GM21515 (cell line): ENCODE measurements around the gene TBX10.

Experiments used
- ATAC-seq: cut with Tn5 transposase; IDR thresholded peaks from one replicate; pipeline ENCODE4 v1.9.1; 2021; ENCODE audit not compliant: unreplicated experiment

Gene TBX10

DNA sequence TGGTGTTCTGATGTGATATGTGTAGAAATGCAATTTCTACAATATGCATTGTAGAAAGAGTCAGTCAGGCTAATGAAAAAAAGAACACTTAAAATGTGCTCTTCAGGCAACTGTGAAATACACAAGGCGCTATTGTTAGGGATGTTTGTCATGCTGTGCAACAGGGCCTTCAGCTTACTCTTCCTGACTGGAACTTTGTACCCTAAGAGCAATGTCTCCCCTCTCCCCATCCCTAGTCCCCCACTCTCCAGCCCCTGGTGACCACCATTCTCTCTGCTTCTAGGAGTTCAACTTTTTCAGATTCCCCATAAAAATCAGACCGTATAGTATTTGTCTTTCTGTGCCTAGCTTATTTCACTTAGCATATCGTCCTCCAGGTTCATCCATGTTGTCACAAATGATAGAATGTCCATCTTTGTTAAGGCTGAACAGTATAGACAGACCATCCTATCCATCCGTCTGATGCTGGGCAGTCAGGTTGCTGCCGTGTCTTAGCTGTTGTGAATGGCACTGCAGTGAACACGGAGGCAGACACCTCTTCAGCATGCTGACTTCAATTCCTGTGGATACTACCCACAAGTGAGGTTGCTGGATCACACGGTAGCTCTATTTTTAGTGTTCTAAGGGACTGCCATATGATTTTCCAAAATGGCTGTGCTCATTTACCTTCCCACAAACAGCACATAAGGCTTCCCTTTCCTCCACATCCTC is 22.2 kb downstream of the TBX10 start:
- ATAC-seq = no peak

DNA sequence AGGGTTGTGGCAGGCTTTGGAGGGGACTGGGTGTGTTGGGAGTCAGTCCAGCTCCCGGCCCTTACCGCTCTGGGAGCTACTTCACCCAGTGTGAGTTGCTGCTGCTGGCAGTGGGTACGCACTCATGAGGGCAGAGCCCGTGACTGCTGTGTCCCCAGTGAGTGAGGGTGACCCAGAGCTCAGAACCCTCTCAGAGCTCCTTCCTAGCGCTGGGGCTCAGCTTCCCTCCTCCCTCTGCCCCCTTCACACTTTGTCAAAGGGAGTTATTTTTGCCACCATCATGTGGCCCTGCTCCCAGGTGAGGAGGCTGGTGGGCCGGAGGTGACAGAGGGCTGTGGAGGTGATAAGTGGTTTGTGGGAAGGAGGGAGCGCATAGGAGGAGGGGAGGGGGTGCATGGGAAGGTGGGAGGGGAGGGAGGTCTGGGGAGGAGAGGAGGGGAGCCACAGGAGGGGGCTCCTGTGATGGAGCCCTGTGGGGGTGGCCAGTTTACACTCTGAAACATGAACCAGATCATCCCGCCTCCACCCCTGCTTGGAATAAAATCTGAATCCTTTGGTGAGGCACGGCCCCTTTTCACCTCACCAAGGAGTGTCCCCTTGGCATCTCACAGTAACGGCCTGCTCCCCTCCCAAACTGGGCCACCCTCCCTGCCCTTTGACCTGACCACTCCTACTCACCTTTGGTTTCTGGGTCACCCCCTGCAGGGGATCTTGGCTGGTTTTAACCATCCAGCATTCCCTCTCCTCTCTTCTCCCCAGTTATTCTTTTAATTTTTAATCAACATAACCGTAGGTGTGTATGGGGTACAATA is 22.9 kb downstream of the TBX10 start:
- no peak for ATAC-seq

DNA sequence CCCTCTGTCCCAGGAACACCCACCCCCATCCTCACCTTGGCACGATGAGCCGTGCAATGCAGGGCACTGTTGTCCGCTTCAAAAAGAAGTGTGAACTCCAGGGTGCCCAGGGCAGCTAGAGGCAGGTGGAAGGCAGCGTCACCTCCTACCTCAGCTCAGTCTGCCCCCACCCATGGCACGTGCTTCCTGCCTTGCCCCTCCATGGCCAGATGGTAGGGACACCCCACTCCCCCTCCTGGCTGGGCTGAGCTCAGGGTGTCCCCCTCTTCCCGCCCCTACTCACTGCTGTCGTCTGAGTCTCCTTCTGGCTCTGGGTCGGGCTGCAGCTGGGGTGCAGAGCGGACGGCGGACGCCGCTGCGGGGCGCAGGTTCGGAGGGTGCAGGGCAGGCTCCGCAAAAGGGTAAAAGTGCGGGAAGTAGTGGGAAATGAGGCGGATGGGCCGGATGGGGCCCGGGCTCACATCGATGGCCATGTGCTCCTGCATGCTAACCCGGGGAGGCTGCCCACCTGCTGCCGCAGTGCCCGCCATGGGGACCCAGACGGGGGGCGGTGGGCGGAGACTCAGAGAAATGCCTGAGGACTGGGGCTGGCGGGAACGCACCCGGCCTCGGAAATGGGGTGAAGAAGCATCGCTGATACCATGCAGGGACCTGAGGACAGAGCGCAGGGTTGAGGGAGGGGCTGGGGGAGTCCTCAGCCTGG is 23.7 kb downstream of the TBX10 start:
- no peak for ATAC-seq

DNA sequence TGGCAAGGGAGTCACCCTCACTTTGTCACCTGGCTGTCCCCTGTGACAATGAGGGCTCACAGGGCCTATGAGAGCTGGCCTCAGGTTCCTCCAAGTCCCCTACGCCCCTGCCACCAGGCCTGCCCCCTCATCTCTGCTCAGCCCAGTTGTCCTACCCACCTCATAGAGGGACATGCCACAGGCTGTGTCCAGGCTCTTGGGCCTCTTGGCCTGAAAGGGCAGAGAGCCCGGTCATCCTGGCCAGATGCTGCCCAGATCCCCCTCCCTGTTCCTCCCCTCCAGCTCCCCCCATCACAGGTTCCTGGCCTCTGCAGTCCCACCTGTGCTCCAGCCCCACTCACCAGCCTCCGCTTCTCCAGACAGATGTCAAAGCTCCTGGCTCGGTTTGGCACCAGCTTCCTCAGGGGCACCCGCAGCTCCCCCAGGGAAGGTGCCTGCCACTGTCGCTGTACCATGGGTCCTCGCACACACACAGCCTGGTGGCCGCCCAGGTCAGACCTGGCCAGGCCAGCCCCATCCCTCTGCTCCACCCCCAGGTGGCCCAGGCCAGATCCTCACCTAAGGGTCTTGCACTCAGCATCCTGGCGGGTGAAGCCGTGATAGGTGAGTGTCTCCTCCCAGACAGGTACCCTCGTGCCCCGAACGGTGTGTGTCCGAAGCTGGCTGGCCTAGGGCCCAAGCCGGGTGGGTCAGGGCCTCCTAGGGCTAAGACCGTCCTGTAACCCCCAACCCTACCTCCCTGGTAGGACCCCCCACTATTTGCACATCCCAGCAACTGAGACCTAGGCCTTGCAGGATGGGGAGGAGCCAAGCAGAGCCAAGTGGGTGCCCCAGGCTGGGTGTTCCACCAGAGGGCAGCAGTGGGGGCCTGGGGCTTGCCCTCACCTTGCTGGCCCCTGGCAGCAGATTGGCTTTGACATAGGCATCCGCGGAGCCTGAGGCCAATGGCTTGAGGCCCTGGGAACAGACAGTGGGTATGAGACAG is 24.5 kb downstream of the TBX10 start:
- no peak for ATAC-seq

DNA sequence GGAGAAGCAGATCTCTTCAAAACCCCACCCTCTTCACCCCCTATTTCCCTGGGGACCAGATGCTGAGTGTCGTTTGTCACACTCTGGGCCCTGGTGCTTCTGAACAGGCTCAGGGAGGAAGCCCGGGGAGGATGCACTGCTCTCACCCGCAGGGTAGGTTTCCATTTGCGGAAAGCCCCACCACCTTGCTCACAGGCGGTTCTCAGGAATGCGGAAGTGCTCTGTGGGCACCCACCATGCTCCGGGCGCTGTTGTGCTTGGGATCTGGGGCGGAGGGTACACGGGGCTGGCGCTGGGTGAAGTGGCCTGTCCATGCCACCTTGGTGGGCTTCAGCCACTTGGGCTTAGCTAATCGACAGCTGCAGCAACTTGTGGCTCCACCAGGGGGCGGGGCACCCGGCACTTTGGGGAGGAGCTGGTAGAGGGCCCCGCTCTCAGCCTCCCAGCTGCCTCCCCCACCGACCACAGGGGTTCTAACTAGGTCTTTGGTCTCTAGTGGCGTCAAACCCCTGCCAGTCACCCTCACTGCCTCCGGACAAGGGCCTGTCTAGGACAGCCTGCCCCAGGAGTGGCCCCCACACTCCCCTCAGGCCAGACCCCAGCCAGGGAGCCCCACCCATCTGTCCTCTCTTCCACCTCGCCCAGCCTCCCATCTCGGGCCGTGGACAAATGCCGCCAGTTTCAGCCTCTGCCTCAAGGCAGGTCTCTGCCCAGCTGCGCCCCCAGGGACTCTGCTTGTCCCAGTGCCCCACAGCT is 25.4 kb downstream of the TBX10 start:
- ATAC-seq = peak; percentile 56

DNA sequence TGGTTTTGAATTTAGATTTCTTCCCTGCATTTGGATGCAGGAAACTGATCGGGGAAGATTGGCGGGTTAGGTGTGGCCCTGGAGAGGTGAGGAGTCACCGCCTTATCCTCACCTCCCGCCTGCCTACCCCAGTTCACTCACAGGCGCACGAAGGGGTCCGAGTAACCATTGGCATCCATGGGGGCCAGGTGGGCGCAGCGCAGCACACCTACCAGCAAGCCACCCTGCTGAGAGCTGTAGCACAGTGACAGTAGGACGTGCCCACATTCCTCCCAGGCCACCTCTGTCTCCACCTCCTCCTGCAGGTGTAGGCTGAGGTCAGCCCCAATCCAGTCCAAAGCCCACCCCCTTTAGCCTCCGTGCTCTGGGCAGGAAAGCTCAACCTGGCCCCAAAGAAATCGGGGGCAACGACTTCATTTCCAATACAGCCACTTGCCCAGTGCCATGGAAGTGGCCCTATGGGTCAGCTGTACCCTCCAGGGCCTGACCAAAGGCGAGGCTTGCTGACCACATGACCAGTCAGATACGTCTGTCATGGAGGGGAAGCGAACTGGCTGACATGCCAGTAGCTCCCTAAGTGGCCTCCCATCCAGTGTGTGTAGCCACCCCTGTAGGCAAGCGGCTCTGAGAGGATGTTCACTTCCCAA is 26.1 kb downstream of the TBX10 start:
- ATAC-seq = no peak

DNA sequence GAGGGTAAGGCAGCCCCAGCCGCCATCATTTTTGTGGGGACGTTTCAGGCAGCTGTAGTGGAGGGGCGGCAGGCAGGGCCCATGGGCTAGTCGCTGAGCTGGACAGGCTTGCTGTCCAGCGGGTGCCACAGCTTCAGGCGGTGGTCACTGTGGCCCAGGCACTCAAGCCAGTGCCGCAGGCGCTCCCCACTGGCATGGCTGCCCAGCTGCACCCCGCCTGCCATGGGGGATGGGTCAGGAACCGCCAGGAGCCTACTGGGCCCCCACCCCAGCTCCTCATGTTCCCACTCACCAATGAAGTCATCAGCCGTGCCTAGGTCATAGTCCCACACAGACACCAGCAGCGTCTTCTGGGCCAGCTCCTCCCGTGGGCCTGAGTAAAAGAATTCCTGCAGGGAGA is 26.8 kb downstream of the TBX10 start:
- no peak for ATAC-seq

DNA sequence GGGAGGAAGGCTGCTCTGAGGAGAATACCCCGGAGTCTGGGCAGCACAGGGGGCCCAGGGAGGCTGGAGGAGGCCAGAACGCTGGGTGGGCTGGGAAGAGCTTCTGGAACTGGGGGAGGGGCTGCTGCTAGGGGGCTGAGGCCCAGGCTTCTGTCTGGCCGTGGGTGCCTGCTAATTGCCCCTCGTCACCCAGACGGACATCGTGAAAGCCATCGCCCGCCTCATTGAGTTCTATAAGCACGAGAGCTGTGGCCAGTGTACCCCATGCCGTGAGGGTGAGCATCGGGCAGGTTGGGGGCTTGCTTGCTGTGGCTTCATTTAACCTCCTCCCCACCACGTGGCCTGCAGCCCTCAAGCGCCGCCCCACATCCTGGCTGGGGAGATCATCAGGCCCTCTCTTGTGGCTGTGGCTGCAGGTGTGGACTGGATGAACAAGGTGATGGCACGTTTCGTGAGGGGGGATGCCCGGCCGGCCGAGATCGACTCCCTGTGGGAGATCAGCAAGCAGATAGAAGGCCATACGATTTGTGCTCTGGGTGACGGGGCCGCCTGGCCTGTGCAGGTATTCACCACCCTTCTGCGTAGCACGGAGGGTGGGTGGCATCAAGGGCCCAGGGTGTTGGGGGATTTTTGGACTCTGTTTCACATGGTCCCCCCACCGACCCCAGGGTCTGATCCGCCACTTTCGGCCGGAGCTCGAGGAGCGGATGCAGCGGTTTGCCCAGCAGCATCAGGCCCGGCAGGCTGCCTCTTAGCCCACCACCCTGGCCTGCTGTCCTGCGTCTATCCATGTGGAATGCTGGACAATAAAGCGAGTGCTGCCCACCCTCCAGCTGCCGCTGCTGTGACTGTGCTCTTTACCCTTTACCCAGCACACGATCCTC is 27.6 kb downstream of the TBX10 start:
- ATAC-seq = no peak

DNA sequence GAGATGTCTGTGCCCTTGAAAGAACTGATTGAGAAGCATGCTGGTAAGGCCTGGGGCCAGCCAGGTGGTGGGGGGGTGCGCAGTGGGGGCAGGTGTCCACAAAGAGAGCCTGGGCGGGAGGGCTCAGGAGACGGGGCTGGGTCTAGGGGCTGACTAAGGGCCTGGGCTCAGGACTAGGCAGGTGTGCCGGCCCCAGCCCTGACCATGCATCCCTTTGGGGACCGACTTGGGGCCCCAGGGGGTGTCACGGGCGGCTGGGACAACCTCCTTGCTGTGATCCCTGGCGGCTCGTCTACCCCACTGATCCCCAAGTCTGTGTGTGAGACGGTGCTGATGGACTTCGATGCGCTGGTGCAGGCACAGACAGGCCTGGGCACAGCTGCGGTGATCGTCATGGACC is 28.4 kb downstream of the TBX10 start:
- no peak for ATAC-seq

DNA sequence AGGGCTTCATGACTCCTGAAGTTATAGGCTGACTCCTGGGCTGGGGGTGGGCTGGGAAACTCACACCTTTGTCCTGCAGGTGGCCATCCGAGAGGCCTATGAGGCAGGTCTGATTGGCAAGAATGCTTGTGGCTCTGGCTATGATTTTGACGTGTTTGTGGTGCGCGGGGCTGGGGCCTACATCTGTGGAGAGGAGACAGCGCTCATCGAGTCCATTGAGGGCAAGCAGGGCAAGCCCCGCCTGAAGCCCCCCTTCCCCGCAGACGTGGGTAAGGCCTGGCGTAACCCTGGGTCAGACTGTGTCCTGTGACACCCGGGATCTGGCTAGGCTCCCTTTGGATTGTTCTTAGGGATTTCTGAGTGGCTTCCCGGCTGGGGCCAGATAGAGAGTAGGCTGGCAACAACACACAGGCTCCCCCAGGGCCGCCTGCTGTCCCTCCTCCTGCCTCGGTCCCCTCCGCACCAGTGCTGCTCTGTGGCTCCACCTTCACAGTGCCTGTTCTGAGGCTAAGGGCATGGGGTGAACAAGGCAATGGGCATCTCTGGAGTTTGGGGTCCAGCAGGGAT is 29.2 kb downstream of the TBX10 start:
- no peak for ATAC-seq

DNA sequence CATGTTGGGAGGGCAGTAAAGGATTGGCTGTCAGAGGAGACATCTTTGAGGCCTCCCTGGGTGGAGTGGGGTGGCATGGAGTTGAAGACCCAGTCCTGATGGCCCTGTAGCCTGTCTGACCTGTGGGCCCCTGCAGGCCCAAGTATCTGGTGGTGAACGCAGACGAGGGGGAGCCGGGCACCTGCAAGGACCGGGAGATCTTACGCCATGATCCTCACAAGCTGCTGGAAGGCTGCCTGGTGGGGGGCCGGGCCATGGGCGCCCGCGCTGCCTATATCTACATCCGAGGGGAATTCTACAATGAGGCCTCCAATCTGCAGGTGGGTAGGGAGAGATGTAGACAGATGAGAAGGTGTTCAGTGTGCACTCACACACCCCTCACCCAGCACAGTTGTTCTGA is 30.2 kb downstream of the TBX10 start:
- no peak for ATAC-seq

DNA sequence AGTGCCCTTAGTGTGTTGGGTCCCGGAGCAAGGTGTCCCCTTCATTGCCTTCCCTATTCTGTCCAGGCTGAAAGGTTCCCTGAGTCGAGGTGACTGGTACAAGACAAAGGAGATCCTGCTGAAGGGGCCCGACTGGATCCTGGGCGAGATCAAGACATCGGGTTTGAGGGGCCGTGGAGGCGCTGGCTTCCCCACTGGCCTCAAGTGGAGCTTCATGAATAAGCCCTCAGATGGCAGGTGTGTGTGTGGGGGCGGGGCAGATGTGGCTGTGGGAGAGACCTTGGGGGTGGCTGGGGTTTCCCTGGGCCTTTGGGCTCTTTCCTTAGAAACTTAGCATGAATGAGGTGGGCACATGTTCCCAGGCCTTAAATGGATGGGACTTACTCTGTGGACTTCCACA is 31.1 kb downstream of the TBX10 start:
- no peak for ATAC-seq

DNA sequence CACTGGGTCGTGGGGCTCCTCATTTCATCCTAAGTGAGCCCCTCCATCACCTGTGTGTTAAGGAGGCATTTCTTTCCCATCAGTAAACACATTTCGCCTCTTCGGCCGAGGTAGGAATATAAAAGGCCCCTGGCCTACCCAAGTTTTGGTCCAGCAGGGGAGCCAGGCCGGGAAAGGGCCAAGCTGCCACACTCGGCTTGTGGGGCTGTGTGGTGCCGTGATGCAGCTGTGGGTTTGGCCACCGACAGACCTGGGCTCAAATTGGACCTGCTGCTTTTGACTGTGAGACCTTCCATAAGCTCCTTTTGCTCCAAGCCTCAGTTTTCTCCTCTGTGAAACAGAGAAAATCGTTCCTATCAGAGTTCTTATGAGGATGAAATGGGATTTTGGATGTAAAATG is 32.1 kb downstream of the TBX10 start:
- no peak for ATAC-seq

DNA sequence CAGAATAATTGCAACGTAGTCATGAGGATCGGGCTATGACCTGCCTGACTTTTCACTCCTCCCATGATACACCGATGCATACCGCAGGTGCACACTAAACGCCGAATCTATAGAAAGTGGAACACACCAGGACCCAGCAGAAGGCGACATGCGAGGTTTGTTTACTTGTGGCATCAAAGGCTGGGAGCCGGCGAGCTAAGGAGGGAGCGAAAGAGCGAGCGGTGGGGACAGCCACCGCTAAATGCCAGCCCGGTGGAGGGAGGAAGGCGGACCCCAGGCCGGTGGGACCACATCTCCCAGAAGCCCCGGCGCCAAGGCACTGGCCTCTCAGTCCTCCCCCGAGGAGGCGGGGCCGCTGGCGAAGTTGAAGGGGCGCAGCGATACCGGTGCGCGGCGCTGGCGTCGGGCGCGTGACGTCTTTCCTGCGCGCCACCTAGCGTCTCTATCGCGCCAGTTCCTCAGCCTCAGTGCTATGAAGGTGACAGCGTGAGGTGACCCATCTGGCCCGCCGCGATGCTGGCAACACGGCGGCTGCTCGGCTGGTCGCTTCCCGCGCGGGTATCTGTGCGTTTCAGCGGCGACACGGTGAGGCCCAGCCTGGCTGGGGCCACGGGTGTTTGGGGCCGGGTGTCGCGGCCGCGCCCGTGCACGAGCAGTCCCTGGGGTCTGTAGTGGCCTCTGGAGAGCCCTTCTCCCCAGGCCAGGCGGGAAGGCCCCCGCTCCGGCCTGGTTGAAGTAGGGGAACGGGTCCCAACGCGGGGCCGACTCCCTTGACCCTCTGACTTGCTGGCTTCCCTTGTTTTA is 32.9 kb downstream of the TBX10 start, which contains the start of gene NDUFV1:
Gene NDUFV1 (plus strand): TSS at position 445 of the 804 bp plus-strand sequence. CDS start 69 bp downstream, at position 514.
- ATAC-seq = peak; percentile 85

DNA sequence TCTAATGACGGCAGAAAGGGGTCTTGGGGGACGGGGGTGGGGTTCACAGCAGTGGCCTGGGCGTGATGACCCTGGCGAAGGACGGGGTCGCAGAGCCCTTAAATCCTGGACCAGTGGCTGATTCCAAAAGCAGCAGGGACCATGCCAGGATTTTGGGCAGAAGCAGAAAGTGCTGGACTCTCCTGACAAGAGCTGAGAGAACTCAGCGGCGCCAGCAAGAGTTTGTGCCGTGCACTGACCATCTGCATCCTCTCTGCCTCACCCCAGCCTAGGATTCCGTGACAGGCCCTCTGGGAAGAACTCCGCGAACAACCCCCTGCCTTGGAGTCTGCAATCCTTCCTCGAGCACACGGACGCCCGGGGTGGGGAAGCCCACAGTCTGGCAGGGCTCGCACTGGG is 33.5 kb downstream of the TBX10 start:
- no peak for ATAC-seq

DNA sequence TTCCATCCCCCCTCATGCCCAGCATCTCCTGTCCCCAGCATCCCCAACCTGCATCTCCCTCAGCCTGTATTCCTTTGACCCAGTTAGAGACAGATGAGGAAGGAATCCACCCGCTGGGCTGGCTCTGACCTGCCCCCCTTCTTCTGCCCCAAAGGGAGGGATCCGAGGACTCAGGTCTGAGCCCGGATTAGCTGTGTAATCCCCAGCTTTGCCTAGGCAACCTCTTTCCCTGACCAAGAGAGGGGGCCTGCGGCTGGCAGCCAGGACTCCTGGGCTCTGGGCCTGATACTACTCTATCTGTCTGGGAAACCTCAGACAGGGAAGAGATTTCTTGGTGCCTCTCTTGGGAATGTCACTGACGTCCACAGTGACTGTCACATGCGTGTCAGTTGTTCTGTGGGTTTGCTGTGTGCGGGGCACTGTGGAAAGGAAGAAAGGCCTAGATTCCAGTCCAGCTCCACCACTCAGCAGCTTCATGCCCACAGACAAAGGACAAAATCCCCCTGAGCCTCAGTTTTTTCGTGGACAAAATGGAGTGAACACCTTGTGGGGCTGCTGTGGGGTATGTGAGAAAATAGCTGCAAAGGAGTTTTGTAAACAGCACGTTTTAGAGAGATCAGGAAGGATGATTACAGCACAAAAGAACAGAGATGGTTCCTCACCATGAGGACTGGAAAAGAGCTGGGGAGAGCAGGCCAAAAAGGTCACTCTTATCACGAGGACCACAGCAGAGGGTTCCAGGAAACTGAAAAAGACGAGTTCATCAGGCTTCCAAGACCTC is 34.1 kb downstream of the TBX10 start:
- no peak for ATAC-seq

DNA sequence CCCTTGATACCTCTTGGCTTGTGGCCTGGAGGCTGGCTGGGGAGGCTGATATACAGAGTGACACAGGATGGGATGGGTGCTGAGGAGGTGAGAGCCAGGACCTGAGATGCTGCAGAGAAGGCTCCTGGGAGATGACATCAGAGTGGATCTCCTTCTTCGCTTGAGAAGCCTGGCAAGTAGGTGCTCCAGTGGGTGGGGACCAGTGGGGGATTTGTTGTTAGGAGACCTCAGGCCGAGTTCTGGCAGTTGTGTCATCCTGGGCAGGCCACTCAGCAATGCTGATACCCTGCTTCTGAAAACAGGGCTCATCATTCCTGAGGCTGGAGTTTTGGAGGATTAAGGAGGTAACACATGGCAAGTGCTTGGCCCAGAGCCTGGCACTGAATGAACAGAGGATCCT is 34.7 kb downstream of the TBX10 start:
- no peak for ATAC-seq
